Panc1 (cell line): ENCODE measurements around the gene FSTL4.

ENCODE experiments used
- CTCF ChIP-seq: fragments of 450-650 bp; IDR thresholded peaks from 2 replicates; pipeline ENCODE4 v1.5.1; 2017; ENCODE audit warnings: mild to moderate bottlenecking
- POLR2AphosphoS5 ChIP-seq: IDR thresholded peaks from 2 replicates; pipeline ENCODE4 v1.6.1; 2012; ENCODE audit warnings: mild to moderate bottlenecking, low read depth, low read length, moderate library complexity
- SIN3A ChIP-seq: IDR thresholded peaks from 2 replicates; pipeline ENCODE4 v1.6.1; 2012; ENCODE audit warnings: low read depth, mild to moderate bottlenecking, low read length, moderate library complexity, borderline replicate concordance; ENCODE audit not compliant: insufficient read depth

GRCh38 chr5:133639850-133640528 is 27.6 kb upstream of the FSTL4 start:
- no peak for TF ChIP-seq CTCF
- no peak for TF ChIP-seq POLR2AphosphoS5
- no peak for TF ChIP-seq SIN3A
